GM21576 (cell line): ENCODE data around the gene C20orf173.
"Not testable (repeated sequence)": the region's sequence is repeated elsewhere in the genome, so short reads cannot be mapped to it uniquely, and the experiment has no call there.

Experiments used
- ATAC-seq: cut with Tn5 transposase; IDR thresholded peaks from one replicate; pipeline ENCODE4 v1.9.1; 2021; ENCODE audit warnings: mild to moderate bottlenecking, moderate library complexity; ENCODE audit not compliant: unreplicated experiment

The C20orf173 gene

DNA sequence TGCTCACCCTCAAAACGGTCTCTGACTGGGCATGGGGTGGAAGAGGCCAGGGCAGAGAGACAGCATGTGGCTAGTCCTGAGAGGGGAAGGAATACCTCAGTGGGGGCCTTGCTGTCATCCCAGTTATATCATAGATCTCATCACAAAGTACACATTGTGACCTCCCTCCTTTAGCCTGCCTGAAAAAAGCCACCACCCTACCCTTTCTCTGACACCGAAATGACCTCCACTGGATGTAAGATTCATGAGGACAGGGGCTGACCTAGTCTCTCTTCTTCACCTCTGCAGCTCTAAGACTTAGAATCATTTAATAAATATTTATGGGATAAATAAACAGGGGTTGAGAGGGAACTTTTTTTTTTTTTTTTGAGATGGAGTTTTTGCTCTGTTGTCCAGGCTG lies at the start of gene C20orf173:
Gene C20orf173 (minus strand): TSS at position 101 of the 400 bp plus-strand sequence. CDS start 279 bp downstream, outside the sequence.
- no peak for ATAC-seq

GRCh38 chr20:35579196-35579595 lies 49.7 kb upstream of the C20orf173 start:
- ATAC-seq = no peak

DNA sequence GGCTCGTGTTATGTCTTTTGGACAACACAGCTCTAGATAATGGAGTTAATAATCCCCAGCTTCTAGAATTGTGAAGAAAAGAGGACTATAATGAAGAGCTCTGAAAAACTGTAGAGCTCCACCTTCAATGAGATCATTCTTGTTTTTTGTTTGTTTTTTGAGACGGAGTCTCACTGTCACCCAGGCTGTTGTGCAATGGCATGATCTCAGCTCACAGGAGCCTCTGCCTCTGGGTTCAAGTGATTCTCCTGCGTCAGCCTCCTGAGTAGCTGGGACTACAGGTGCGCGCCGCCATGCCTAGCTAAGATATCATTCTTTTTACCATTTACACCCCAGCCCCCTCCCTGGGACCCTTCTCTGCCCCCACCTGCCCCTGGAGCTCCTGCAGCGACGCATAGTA lies 49.0 kb upstream of the C20orf173 start:
- ATAC-seq = no peak

DNA sequence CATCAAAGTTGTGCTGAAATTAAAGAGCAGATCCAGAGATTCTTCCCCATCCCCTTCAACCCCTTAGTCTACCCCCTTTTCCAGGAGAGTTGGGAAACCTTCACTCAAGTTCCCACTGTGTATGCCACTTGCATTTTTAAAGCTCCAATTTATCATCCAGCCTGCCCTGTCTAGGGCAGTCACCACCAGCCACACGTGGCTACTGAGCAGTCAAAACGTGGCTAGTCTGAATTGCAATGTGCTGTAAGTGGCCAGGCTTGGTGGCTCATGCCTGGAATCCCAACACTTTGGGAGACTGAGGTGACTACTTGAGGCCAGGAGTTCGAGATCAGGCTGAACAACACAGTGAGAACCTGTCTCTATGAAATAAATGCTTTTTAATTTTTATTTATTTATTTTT lies 47.4 kb upstream of the C20orf173 start:
- no peak for ATAC-seq

GRCh38 chr20:35575958-35576357 lies 46.5 kb upstream of the C20orf173 start:
- ATAC-seq = no peak

DNA sequence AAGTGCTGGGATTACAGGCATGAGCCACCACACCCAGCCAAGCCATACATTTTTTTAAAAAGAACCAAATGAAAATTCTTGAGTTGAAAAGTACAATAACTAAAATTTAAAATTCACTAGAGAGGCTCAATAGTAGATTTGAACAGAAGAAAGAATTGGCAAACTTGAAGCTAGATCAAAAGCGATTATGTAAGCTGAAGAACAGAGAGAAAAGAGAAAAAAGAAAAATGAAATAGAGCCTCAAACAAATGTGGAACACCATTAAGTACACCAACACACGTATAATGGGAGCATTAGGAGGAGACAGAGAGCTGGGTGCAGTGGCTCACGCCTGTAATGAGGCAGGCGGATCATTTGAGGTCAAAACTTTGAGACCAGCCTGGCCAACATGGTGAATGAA lies 43.4 kb upstream of the C20orf173 start:
- no peak for ATAC-seq

DNA sequence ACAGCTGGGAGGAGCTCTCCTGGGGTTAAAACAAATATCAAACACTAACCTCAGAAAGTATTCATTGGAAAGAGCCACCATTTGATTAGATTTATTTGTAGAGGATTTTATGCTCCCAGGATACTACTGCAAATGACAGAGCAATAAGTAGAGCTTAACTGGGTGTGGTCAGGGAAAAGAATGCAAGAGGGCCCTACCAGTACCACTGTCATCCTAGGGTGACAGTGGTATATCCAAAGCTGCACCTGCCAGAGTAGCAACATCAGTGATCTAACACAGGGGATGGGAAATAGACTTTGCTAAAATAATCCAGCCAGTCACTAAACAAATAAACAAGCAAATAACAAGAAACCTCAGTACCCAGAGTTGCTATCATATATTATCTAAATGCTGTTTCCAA lies 42.1 kb upstream of the C20orf173 start:
- ATAC-seq = no peak

- no peak for ATAC-seq
Observed at GRCh38 chr20:35568645-35569044, 39.2 kb upstream of the C20orf173 start.

DNA sequence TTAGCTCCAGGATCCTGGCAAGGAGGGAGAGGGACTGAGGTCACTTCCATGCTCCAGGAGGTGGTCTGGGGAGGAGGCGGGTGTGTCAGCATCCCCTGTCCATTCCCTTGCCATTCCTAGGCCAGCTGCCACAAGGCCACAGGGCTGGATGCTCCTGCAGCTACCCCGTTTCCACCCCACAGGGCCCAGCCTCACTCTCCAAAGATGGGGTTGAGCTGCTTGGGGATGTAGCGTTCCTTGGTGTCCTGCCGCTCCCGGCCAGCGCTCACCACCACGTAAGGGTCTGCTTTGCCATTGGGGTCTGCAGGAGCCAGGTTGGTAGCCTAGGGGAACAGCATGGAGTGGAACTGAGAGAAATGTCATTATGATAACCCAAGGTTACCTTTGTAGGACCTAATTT lies 35.5 kb upstream of the C20orf173 start:
- no peak for ATAC-seq

DNA sequence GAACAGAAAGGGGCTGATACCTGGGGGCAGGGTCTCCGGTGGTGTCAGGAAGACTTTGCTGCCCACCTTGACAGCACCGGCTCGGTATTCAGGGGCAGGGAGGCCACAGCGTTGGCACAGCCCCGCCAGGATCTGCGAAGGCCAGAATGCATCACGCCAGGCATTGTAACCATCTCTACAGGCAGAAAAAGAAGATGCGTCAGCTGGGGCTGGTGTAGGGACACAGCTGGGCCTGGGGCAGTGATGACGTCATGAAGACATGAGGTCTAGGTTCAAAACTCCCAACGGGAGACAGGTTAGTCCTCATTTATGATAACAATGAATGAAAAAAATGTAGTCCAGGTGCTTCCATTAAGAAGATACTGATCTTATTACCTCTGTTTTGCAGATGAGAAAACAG lies 34.4 kb upstream of the C20orf173 start:
- ATAC-seq = no peak

DNA sequence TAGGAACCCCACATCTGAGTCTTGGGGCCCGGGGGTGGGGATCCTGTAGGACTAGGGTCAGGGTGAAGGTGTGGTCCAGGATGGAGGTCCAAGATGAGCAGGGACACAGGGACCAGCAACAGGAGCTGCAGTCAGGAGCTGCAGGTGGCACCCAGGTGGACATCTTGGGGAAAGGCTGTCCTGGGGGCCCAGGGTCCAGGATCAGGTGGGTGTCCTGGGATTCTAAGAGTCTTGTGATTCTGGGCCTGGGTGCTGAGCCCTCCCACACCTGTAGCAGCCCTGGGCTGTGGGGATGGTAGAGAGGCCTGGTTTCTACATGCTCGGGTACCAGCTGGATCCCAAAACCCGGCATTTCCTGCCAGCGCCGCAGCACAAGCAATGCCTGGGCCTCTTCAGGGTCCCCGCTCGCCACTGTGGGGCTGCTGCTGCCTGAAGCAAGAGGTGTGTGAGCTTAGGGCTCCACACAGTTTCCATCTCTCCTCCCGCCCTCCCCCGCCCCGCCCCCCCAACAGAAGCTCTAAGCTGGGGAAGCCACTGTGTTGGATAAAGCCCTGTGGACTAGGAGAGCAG lies 33.2 kb upstream of the C20orf173 start:
- no peak for ATAC-seq

- ATAC-seq = no peak
Observed at GRCh38 chr20:35561671-35562070, 32.2 kb upstream of the C20orf173 start.

- no peak for ATAC-seq
Observed at GRCh38 chr20:35561268-35561667, 31.8 kb upstream of the C20orf173 start.

DNA sequence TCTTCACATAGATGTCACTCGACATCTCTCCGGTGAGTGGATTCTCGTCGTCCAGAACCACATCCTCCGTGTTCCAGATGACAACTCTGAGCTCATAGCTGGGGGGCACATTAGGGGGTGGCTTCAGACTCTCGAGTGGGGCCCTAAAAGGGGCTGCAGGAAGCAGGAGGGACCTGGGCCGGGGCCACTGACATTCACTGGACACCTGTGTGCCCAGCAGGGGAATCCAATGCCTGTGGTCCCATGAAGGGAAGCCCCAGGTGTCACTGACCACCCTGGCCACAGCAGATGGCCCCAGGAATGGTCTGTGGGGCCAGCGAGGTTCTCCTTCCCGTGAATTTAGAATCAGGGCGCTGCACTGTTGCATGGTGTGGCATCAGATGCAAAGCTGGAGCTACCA lies 31.1 kb upstream of the C20orf173 start:
- ATAC-seq = no peak

DNA sequence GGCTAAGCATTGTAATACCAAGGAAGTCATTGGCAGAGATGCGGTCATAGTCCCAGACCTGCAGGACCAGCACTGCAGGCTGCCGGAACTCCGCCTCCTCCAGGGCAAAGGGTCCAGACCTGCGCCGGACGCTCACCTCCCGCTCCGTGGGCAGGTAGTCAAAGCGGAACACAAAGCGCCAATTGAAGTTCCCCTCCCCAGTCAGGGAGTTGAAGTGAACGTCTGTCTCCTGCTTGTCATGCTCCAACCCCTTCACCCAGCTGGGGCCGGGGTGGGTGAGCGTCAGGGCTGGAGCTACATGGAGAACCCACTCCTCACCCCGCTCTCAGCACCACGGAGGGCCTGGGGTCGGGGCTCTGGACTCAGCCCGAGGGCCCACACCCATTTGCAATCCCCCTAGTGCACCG lies 30.7 kb upstream of the C20orf173 start:
- ATAC-seq = no peak

GRCh38 chr20:35559042-35559693 lies 29.7 kb upstream of the C20orf173 start:
- ATAC-seq = no peak

- ATAC-seq = no peak
Observed at GRCh38 chr20:35558451-35558850, 29.0 kb upstream of the C20orf173 start.

- ATAC-seq = no peak
Observed at GRCh38 chr20:35556871-35557270, 27.4 kb upstream of the C20orf173 start.

- ATAC-seq = no peak
Observed at GRCh38 chr20:35555951-35556645, 26.6 kb upstream of the C20orf173 start.

GRCh38 chr20:35555461-35555860 lies 26.0 kb upstream of the C20orf173 start:
- not testable (repeated sequence) for ATAC-seq

GRCh38 chr20:35552914-35553313 lies 23.5 kb upstream of the C20orf173 start:
- no peak for ATAC-seq

GRCh38 chr20:35551503-35551902 lies 22.1 kb upstream of the C20orf173 start:
- ATAC-seq = no peak
